Measurements from ENCODE around the gene SCN4A. TPM values are rescaled to one million over a fixed set of nuclear protein-coding genes. Genes with fewer than 3 reads are reported as not detected.
A peak's percentile ranks its signal among the peaks of the same experiment; 100 is the strongest.
"Not testable (repeated sequence)": the region's sequence is repeated elsewhere in the genome, so short reads cannot be mapped to it uniquely, and the experiment has no call there.

Gene SCN4A
- total RNA-seq, 1 experiment from 2014 or later = 0.37 TPM

DNA sequence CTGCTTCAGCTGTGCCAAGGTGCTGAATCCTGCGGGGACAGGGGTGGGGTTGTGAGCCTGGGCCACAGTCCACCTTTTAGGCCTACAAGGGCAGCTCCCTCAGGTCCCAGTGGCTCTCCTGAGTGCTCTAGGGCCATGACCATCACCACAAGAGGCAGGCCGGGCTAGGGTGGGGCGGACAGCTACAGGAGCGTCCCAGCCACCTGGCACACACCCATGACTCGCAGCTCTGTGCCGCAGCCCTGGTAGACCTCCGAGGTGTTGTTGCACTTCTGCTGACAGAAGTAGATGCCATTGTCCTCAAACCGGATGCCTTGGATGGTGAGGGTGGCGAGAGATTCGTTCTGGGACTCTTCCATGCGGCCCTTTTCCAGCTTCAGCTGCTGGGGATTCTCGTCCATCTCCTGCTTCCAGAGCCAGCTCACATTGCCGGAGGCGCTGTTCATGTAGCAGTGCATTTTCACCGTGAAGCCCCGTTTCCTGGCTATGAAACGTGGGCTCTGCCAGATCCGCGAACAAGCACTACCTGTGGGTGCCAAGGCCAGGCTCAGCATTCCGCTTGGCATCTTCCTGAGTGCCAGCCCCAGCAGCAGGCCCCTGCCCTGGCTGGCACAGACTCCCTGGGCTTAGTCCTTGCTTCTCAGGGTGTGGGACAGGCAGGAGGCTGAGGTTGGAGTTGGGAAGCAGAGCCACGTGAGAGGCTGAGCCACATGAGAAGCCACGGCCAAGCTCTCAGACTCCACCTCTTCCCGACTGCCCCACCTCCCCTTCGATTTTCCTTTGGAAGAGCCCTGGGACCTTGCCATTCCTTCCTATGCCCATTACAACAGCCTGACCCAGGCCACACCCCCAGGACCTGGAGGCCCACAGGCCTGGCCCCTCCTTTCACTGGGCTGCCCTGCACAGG lies 42.6 kb downstream of the SCN4A start:
- in situ Hi-C loops (cut with HindIII; ENCODE audit: low pct_unique_long_range_greater_than_20kb, low sequenced_read_pairs) = no loop called here
- no peak for DNase-seq (ENCODE audit: low read depth)

DNA sequence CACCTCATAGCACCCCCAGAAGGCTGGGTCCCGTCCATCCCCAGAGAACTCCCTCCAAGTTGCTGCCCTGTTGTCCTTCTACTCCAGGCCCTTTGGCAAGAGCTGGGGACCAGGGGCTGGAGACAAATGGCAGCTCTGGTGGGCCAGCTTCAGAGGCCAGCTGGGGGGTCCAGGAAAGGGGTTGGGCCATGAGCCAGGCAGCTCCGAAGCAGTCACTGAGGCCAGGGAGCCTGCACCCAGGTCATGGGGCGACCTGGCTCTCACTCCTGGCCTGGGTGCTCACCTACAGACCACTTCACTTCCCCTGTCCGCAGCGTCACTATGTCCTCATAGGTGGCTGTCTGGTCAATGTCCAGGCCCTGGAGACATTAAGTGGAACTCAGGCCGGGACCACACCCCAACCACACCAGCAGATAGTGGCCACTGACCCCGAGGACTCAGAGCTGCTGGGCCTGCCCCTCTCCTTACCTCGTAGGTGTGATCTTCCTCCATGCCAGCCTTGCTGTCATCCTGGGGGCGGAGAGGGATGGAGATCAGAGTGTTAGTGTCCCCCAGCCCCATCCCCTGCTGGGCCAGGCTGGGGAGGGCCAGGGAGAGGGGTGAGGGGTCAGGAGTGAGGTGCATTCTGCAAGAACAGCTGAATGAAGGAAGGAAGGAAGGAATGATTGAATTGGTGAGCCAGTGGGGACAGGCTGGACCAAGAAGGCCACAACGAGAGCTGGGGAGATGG lies 43.6 kb downstream of the SCN4A start:
- no peak for DNase-seq (ENCODE audit: low read depth)
- in situ Hi-C loops (cut with HindIII; ENCODE audit: low pct_unique_long_range_greater_than_20kb, low sequenced_read_pairs) = no loop called here

DNA sequence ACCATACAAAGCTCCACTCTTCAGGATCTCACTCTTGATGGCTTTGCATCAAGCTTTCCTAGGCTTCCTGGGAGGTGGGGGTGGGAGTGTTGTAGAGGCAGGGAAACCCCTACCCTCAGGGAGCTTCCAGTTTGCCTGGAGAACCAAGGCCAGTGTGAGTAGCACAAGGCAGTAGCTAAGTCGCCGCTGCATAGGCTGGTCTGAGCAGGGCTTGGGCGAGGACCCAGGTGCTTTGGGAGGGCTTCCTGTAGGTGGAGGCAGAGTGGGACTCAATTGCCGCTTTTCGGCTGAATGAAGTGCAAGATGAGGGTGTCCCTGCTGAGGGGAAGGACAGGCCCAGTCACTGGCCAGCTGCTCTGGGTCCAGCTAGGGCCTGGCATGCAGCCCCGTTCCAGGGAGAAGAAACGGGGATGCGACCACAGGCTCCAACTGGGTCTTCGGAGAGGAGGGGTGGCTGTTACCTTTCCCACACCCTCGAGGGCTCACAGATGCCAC lies 44.5 kb downstream of the SCN4A start:
- no peak for DNase-seq (ENCODE audit: low read depth)
- in situ Hi-C loops (cut with HindIII; ENCODE audit: low pct_unique_long_range_greater_than_20kb, low sequenced_read_pairs) = no loop called here

DNA sequence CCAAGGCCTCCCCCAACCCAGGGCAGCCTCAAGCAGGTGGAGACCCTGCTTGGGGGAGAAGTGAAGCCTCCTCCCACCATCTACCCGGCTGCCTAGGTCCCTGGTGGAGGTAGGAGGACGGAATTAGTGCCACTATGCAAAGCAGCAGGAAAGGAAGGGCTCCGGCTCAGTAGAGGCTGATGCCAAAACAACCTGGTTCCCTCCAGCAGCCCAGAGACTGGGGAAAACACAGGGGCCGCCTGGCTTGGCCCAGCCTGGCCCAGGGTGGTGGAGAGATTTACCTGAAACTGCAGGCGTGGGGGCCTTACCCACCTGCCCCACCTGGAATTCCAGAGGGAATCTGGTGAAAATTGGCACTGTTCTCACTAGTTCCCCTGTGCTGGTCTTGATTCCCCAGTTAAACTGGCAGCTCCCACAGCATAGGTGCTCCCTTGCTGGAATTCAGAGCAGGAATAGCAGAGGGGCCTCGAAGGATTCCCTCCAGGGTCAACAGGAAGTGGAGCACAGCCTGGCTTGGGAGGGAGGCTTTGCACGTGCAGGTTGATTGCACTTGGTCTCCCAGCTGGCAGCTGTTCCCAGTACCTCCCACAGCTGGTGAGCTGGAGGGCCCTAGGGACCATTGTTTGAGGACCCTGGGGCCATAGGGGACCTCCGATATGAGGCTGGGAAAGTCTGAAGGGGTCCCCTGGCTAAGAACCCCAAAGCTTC lies 45.1 kb downstream of the SCN4A start:
- DNase-seq (ENCODE audit: low read depth) = no peak
- in situ Hi-C loops (cut with HindIII; ENCODE audit: low pct_unique_long_range_greater_than_20kb, low sequenced_read_pairs) = no loop called here

DNA sequence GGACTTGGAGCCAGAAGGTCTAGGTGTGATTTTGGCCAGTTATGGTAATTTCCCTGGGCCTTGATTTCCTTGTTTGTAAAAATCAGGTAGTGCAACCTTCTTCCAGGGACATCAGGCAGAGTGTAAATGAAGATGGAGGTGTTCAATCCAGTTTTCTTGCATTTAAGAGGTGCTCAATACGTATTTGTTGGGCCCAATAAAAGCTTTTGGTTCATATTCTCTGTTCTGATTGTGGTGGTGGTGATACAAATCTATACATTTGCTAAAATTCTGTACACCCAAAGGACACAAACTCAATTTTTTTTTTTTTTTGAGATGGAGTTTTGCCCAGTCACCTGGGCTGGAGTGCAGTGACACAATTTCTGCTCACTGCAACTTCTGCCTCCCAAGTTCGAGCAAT lies 46.6 kb downstream of the SCN4A start:
- in situ Hi-C loops (cut with HindIII; ENCODE audit: low pct_unique_long_range_greater_than_20kb, low sequenced_read_pairs) = no loop called here

DNA sequence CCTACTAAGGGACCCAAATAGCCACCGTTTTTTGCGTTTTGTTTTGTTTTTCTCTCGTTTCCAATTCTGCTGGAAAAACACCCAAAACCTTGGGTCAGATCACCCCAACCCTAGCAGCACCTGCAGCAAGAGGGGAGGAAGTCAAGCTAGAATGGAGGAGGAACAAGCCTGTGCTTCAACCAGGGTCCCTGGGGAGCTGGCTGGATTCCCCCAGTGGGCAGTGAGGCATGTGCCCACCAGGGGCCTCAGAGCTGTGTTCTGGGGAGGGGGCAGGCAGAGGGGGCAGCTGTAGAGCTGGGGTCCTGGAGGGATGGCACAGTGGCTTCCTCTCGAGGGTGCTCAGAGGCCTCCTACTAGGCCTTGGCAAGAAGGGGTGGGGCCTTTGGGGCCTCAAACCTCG lies 47.1 kb downstream of the SCN4A start:
- DNase-seq (ENCODE audit: low read depth) = no peak
- in situ Hi-C loops (cut with HindIII; ENCODE audit: low pct_unique_long_range_greater_than_20kb, low sequenced_read_pairs) = no loop called here

More for the DNA sequence above, 46.6 kb downstream of the SCN4A start:
- no peak for DNase-seq (ENCODE audit: low read depth)

DNA sequence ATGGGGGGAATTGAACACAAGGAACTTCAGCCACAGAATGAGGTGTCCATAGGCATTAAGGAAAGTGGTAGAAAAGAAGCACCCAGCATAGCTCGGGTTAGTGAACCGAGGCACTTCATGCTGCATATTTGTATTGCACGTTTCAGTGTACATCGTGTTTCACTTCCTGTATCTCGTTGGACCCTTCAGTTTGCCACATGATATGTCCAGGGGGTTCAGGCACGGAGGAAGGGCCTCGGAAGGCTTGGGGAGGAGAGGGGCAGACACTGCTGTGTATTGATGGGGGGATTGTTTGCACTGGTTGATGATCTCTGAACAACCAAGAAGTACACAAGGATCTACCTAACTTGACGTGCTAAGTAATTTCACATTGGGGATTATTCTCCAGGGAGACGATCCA lies 50.3 kb downstream of the SCN4A start:
- in situ Hi-C loops (cut with HindIII; ENCODE audit: low pct_unique_long_range_greater_than_20kb, low sequenced_read_pairs); DNase-seq (ENCODE audit: low read depth): not testable (repeated sequence)

DNA sequence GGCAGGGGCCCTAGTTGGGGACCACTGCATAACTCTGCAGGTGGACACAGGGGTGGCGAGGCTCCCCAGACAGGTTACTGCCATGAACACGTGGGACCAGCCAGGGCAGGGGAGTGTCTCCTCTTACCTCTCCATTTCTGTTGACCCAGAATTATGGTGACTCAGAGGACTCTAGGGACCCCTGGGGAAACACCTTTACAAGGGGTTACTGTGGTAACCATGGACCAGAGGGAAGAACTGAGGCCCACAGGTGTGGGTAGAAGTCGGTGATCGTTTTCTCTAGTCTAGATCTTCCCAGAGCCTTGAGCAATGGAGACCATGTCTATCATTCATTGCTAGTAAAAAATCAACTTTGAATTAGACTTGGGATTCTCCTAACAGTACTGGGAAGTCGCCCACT lies 51.9 kb downstream of the SCN4A start:
- DNase-seq (ENCODE audit: low read depth); in situ Hi-C loops (cut with HindIII; ENCODE audit: low pct_unique_long_range_greater_than_20kb, low sequenced_read_pairs): not testable (repeated sequence)

DNA sequence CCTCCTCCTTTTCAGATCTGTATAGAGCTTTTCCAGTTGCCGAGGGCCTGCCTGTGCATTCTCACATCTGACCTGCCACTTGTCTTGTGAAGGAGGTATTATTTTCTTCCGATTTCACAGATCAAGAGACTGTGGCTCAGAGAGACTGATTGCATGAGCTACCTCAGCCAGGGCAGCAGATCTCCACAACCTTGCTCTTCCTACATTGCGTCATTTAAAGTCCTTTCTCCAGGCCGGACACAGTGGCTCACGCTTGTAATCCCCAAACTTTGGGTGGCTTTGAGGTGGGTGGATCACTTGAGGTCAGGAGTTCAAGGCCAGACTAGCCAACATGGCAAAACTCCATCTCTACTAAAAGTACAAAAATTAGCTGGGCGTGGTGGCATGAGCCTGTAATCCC lies 52.7 kb downstream of the SCN4A start:
- in situ Hi-C loops (cut with HindIII; ENCODE audit: low pct_unique_long_range_greater_than_20kb, low sequenced_read_pairs); DNase-seq (ENCODE audit: low read depth): not testable (repeated sequence)

DNA sequence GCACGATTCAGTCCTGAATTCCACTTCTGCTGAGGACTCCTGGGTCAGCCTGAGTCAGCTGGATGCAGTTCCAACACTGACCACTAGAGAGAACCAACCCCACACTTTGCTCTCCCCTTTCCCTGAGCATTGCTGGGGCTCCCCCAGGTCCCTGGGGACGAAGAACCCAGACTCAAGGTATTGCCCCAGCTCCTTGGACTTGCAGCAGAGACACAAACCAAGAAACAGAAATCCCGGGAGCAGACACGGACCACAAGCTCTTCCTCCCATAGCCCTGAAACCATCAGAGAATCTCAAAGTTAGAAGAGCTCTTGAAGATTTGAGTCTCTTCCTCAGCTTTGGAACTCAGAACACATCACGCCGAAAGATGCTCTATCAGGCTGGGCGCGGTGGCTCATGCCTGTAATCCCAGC lies 53.4 kb downstream of the SCN4A start:
- peak; percentile 44 for DNase-seq (ENCODE audit: low read depth)
- in situ Hi-C loops (cut with HindIII; ENCODE audit: low pct_unique_long_range_greater_than_20kb, low sequenced_read_pairs) = no loop called here

DNA sequence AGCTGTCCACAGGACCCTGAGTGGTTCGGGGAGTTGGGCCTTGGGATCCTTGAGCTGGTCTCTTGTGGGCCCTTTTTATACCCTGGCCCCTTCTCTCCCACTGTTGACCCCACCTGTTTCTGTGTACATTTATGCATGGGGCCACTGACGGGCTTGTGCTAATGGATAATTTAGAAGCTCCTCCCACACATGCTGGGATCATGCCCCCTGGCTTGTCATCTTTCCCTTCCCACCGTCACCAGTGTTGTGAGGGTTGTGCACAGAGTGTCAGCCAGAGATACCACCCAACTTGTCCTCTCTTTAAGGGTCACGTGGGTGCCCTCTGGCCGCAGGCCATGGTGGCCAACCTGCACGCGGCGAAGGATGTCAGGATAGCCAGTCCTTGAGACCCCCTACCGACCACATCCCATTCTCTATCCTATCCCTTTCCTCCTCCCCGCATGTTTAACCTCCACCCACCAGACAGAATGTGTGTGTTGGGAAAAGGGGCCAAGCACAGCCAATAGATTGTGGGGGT lies 53.9 kb downstream of the SCN4A start, which contains the start of gene GH1:
Gene GH1, minus strand, starts transcription at position 51 of the 517 bp plus-strand sequence. CDS start 63 bp downstream, outside the sequence.
- in situ Hi-C loops (cut with HindIII; ENCODE audit: low pct_unique_long_range_greater_than_20kb, low sequenced_read_pairs) = not testable (repeated sequence)

DNA sequence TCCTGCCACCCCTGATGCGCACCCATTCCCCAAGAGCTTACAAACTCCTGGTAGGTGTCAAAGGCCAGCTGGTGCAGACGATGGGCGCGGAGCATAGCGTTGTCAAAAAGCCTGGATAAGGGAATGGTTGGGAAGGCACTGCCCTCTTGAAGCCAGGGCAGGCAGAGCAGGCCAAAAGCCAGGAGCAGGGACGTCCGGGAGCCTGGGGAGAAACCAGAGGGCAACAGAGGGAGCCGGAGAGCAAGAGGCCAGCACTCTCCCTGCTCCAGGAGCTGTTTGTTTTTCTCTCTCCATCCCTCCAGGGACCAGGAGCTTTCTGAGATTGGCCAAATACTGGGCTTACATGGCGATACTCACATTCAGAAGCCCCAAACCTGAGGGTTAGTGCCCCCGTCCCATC lies 54.4 kb downstream of the SCN4A start:
- no peak for DNase-seq (ENCODE audit: low read depth)
- in situ Hi-C loops (cut with HindIII; ENCODE audit: low pct_unique_long_range_greater_than_20kb, low sequenced_read_pairs) = no loop called here

More for the DNA sequence above, 53.9 kb downstream of the SCN4A start, which contains the start of gene GH1:
- DNase-seq (ENCODE audit: low read depth) = not testable (repeated sequence)

DNA sequence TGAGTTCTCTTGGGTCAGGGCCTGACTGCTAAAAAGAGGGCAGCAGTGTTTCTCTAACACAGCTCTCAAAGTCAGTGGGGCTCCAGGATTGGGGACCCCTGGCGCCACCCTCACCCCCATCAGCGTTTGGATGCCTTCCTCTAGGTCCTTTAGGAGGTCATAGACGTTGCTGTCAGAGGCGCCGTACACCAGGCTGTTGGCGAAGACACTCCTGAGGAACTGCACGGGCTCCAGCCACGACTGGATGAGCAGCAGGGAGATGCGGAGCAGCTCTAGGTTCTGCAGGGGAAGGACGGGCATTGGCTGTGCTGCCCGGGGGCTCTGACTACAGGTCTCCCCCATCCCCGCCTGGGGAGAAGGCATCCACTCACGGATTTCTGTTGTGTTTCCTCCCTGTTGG lies 55.1 kb downstream of the SCN4A start:
- no peak for DNase-seq (ENCODE audit: low read depth)
- in situ Hi-C loops (cut with HindIII; ENCODE audit: low pct_unique_long_range_greater_than_20kb, low sequenced_read_pairs) = no loop called here

DNA sequence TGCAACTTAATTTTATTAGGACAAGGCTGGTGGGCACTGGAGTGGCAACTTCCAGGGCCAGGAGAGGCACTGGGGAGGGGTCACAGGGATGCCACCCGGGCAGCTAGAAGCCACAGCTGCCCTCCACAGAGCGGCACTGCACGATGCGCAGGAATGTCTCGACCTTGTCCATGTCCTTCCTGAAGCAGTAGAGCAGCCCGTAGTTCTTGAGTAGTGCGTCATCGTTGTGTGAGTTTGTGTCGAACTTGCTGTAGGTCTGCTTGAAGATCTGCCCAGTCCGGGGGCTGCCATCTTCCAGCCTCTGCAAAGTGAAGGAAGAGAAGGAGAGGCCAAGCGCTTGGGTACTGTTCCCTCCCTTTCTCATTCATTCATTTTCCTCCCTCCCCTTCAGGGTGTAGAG lies 55.5 kb downstream of the SCN4A start:
- in situ Hi-C loops (cut with HindIII; ENCODE audit: low pct_unique_long_range_greater_than_20kb, low sequenced_read_pairs); DNase-seq (ENCODE audit: low read depth): not testable (repeated sequence)

DNA sequence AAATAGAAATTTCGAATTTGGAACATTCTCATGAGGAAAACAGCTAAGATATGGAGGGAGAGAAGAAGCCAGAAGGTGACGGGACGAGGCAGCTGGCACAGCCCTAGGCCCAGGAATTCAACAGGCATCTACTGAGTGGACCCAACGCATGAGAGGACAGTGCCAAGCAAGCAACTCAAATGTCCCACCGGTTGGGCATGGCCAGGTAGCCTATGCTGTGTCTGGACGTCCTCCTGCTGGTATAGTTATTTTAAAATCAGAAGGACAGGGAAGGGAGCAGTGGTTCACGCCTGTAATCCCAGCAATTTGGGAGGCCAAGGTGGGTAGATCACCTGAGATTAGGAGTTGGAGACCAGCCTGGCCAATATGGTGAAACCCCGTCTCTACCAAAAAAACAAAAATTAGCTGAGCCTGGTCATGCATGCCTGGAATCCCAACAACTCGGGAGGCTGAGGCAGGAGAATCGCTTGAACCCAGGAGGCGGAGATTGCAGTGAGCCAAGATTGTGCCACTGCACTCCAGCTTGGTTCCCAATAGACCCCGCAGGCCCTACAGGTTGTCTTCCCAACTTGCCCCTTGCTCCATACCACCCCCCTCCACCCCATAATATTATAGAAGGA lies 56.0 kb downstream of the SCN4A start:
- no peak for DNase-seq (ENCODE audit: low read depth)
- in situ Hi-C loops (cut with HindIII; ENCODE audit: low pct_unique_long_range_greater_than_20kb, low sequenced_read_pairs) = no loop called here

DNA sequence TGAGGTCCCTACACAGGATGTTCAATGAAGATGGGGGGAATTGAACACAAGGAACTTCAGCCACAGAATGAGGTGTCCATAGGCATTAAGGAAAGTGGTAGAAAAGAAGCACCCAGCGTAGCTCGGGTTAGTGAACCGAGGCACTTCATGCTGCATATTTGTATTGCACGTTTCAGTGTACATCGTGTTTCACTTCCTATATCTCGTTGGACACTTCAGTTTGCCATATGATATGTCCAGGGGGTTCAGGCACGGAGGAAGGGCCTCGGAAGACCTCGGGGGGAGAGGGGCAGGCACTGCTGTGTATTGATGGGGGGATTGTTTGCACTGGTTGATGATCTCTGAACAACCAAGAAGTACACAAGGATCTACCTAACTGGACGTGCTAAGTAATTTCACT lies 57.0 kb downstream of the SCN4A start:
- DNase-seq (ENCODE audit: low read depth); in situ Hi-C loops (cut with HindIII; ENCODE audit: low pct_unique_long_range_greater_than_20kb, low sequenced_read_pairs): not testable (repeated sequence)

DNA sequence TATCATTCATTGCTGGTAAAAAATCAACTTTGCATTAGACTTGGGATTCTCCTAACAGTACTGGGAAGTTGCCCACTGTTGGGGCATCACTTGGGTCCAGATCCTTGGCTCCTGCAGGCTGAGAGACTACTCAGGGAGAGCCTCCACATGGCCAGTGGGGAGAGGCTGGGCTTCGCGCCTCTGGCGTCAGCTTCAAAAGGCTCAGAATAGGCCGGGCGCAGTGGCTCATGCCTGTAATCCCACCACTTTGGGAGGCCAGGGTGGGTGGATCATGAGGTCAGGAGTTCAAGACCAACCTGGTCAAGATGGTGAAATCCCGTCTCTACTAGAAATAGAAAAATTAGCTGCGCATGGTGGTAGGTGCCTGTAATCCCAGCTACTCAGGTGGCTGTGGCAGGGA lies 58.2 kb downstream of the SCN4A start:
- in situ Hi-C loops (cut with HindIII; ENCODE audit: low pct_unique_long_range_greater_than_20kb, low sequenced_read_pairs) = no loop called here
- no peak for DNase-seq (ENCODE audit: low read depth)

DNA sequence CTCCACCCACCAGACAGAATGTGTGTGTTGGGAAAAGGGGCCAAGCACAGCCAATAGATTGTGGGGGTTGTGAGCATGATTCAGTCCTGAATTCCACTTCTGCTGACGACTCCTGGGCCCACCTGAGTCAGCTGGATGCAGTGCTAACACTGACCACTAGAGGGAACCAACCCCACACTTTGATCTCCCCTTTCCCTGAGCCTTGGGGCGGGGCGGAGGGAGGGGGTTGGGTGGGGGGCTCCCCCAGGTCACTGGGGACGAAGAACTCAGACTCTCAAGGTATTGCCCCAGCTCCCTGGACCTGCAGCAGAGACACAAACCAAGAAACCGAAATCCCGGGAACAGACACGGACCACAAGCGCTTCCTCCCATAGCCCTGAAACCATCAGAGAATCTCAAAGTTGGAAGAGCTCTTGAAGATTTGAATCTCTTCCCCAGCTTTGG lies 61.0 kb downstream of the SCN4A start:
- peak; percentile 16 for DNase-seq (ENCODE audit: low read depth)
- in situ Hi-C loops (cut with HindIII; ENCODE audit: low pct_unique_long_range_greater_than_20kb, low sequenced_read_pairs) = no loop called here

Data from Caki2 (cell line).